ENCODE results near the gene EML6.

GRCh38 chr2:54866179-54866578 lies 142.7 kb downstream of the EML6 start:
- no peak for TF ChIP-seq EP300 (IDR thresholded peaks at IDR 0.05; ENCODE audit: borderline replicate concordance in 1 of 2, low read depth in 2 of 2, low read length in 2 of 2)
- TF ChIP-seq POLR2A (IDR thresholded peaks at IDR 0.05; ENCODE audit: control extremely low read depth in 1 of 2, low read depth in 2 of 2, low read length in 2 of 2) = no peak
- TF ChIP-seq CTCF (IDR thresholded peaks at IDR 0.05; ENCODE audit: control extremely low read depth in 1 of 3, insufficient read depth in 1 of 3, low read depth in 1 of 3, low read length in 3 of 3) = no peak
- TF ChIP-seq ATF2 (IDR thresholded peaks at IDR 0.05; ENCODE audit: low read length) = no peak
